Body of pancreas (tissue), 4 donors: ENCODE measurements around the gene FOSL1. TPM values are rescaled to one million over a fixed set of nuclear protein-coding genes. Genes with fewer than 3 reads are reported as not detected.
A peak's percentile ranks its signal among the peaks of the same experiment; 100 is the strongest.

Source experiments
- ATAC-seq: fragments of 150-250 bp; one replicate; pipeline ENCODE4 v1.9.1; 2016
- DNase-seq, 4 donors: peaks; one replicate each; pipeline ENCODE4 v3.0.0-alpha.2; 2019
- H3K27ac ChIP-seq, 4 donors: fragments of 200-600 bp; sonication (generic); 1 replicate in 3 of 4; 2 replicates in 1 of 4; pipeline versions ENCODE4 v1.5.1 to v1.6.1; 2016 to 2019; ENCODE audit warnings: mild to moderate bottlenecking in 1 of 4, mixed read lengths in 1 of 4, moderate library complexity in 1 of 4
- H3K27me3 ChIP-seq, 2 donors: fragments of 200-600 bp; sonication (generic); one replicate each; pipeline ENCODE4 v1.6.0; 2016; ENCODE audit warnings: mild to moderate bottlenecking in 1 of 2
- H3K36me3 ChIP-seq, 2 donors: fragments of 200-600 bp; sonication (generic); replicated peaks in 1 of 2; 2 replicates each; pipeline ENCODE4 v1.5.1; 2016; ENCODE audit warnings: low read depth in 2 of 2; ENCODE audit not compliant: insufficient read depth in 1 of 2
- H3K4me1 ChIP-seq: fragments of 200-600 bp; sonication (generic); one replicate; pipeline ENCODE4 v1.6.0; 2016
- H3K4me3 ChIP-seq, 2 donors: fragments of 200-600 bp; sonication (generic); 1 replicate in 1 of 2; 2 replicates in 1 of 2; pipeline ENCODE4 v1.5.1; 2016 to 2019
- H3K9me3 ChIP-seq, 3 donors: fragments of 200-600 bp; sonication (generic); 1 replicate in 2 of 3; 2 replicates in 1 of 3; pipeline ENCODE4 v1.5.1; 2016
- CTCF ChIP-seq, 7 experiments: fragments of 450-650 bp in 4 of 7; fragments of 200-600 bp in 3 of 7; sonication (generic) in 3 of 7; IDR thresholded peaks; one replicate each; pipeline ENCODE4 v1.5.1; 2016 to 2019; ENCODE audit warnings: antibody characterized with exemption in 7 of 7
- POLR2A ChIP-seq, 3 donors: fragments of 450-650 bp; IDR thresholded peaks; one replicate each; pipeline ENCODE4 v1.6.1; 2016; ENCODE audit warnings: antibody characterized with exemption in 3 of 3, mild to moderate bottlenecking in 2 of 3
- WGBS, 2 donors: methylation state at CpG; one replicate each; pipeline ENCODE4 v1.1.5; 2017; 5-methylcytosine and 5-hydroxymethylcytosine counted together
- intact Hi-C: fragments of 100-400 bp; cut with DNase I; formaldehyde crosslinking; loops from one replicate; pipeline ENCODE4 v1.15.1; 2023
- total RNA-seq, 2 donors: library from RNA; depleted of rRNA; stranded (reverse); fragments of >200 nt; gene quantifications; one replicate each; pipeline ENCODE4 v1.1.0, GENCODE V29; 2016

FOSL1 gene
- total RNA-seq, 2 donors from 2014 or later: 0.52 to 17.8 TPM

GRCh38 chr11:65857500-65857852, 42.7 kb downstream of the FOSL1 start:
- no peak for ATAC-seq
- Histone ChIP-seq H3K4me3 (peak overlapping the region; percentile 56 to 74), H3K36me3 (peaks cover 8 to 23% of the 10 kb centered on the region in 2 donors), H3K27ac (peak overlapping the region; percentile 83 to 93 (median 92)), H3K27me3 (no peaks in the 10 kb centered on the region), H3K9me3 (no peaks in the 10 kb centered on the region), H3K4me1 (peaks cover 51% of the 10 kb centered on the region)
- intact Hi-C loops: no loop called here
- TF ChIP-seq CTCF (IDR thresholded peaks at IDR 0.05): no peak
- no peak for TF ChIP-seq POLR2A (IDR thresholded peaks at IDR 0.05)
- DNase-seq: peak; percentile 39 to 58 (median 44)
- 0% methylated on average over 33 of the region's 49 CpGs; no CpG with 5 or more reads in 1 of the 2 donors for WGBS, 2 donors

DNA sequence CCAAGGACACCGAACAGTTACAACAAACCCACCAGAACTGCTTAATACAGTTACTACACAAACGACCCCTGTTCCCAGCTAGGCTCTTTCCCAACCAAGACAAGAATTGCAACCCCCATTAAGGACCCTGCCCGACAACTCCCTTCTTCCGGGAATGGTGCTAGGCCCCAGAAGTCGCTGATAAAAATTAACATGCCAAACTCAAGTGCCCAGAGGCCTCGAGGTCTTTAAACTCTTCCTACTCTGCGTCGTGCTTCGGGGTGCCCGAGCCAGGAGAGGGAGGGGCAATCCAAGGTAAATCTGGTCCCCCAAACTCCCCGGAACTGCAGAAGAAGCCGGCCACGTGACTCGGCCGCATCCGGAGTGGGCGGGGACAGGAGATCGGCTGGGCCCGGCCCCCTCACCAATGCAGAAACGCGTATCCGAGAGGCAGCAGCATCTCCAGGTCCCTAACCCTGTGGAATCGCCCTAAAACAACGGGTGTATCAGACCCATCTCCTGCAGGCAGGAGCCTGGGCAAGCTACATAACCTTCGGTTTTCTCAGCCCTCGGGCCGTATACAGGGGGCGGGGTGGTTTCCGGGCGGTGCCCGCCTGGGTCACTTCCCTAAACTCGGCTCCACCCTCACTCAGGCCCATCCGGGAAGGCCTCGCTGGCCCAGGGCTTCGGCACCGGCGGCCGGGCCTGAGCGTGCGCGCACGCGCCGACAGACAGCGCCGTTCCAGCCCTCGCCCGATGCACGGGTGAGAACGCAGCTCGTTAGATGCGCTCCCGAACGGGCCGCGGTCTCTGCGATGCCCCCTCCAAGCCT, 43.3 kb downstream of the FOSL1 start:
- Histone ChIP-seq H3K36me3 (peaks cover 8 to 26% of the 10 kb centered on the region in 2 donors), H3K9me3 (no peaks in the 10 kb centered on the region), H3K4me3 (peak overlapping the region; percentile 56 to 74), H3K4me1 (peaks cover 48% of the 10 kb centered on the region), H3K27ac (peak overlapping the region; percentile 83 to 93 (median 92)), H3K27me3 (no peaks in the 10 kb centered on the region)
- TF ChIP-seq POLR2A (IDR thresholded peaks at IDR 0.05) (peak; percentile 30 to 56 (median 49)), CTCF (IDR thresholded peaks at IDR 0.05) (peak in 1 of 7 experiments; percentile 5)
- ATAC-seq: peak; percentile 31
- 1 to 50% methylated on average over 2 to 49 of the region's 57 CpGs for WGBS, 2 donors
- DNase-seq: peak; percentile 73 to 84 (median 78)
- intact Hi-C loops: no loop called here

GRCh38 chr11:65855927-65856363, 44.2 kb downstream of the FOSL1 start:
- intact Hi-C loops: no loop called here
- H3K4me3 ChIP-seq: no peak overlapping the region
- ATAC-seq (no peak), DNase-seq (no peak)
- TF ChIP-seq POLR2A (IDR thresholded peaks at IDR 0.05): no peak
- no peak for TF ChIP-seq CTCF (IDR thresholded peaks at IDR 0.05)
- H3K27ac ChIP-seq: no peak overlapping the region
- no peaks in the 10 kb centered on the region for H3K9me3 ChIP-seq
- peaks cover 8 to 26% of the 10 kb centered on the region in 2 donors for H3K36me3 ChIP-seq
- peaks cover 39% of the 10 kb centered on the region for H3K4me1 ChIP-seq
- no peaks in the 10 kb centered on the region for H3K27me3 ChIP-seq
- 84 to 90% methylated on average over 15 of the region's 15 CpGs for WGBS, 2 donors

GRCh38 chr11:65854852-65855837, 45.0 kb downstream of the FOSL1 start:
- no peak for TF ChIP-seq CTCF (IDR thresholded peaks at IDR 0.05)
- TF ChIP-seq POLR2A (IDR thresholded peaks at IDR 0.05): no peak
- Histone ChIP-seq H3K4me1 (peaks cover 38% of the 10 kb centered on the region), H3K27me3 (no peaks in the 10 kb centered on the region), H3K4me3 (no peak overlapping the region), H3K9me3 (no peaks in the 10 kb centered on the region), H3K36me3 (peaks cover 8 to 26% of the 10 kb centered on the region in 2 donors), H3K27ac (no peak overlapping the region)
- peak in 1 of 4 donors; percentile 13 for DNase-seq
- intact Hi-C loops: no loop called here
- no peak for ATAC-seq
- WGBS, 2 donors: 78 to 84% methylated on average over 14 to 15 of the region's 15 CpGs
